SU-DHL-6 (cell line): ENCODE data around the gene ERF.

Experiments
- EZH2phosphoT487 ChIP-seq: fragments of 200-600 bp; sonication (generic), shearing (Covaris generic); conservative IDR thresholded peaks from 2 replicates; pipeline ENCODE4 v1.6.1; 2018; ENCODE audit warnings: mild to moderate bottlenecking, antibody characterized with exemption, low read length, moderate library complexity, mixed read lengths
- TF ChIP-seq, protein P1 (sequence below): fragments of 200-600 bp; sonication (generic); IDR thresholded peaks from one replicate; pipeline ENCODE4 v1.5.1; 2017; ENCODE audit warnings: antibody characterized with exemption, mild to moderate bottlenecking, low read length, moderate library complexity; ENCODE audit not compliant: insufficient read depth, poor library complexity, severe bottlenecking

DNA sequence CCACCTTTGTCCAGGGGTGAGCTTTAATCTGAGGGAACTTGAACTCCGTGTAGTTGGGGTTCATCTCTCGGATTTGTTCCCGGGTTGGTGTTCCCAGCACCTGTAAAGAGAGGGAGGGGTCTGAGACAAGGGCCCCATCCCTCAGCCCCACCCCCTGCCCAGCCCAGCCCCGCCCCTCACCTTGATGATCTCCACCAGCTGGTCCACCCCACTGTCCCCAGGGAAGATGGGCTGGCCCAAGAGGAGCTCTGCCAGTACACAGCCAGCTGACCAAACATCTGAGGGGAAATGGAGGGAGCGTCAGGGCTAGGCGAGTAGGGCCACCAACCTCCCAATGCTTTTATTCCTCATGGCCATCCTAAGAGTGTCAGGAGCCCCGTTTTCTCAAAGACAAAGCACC, 21.8 kb downstream of the ERF start:
- TF ChIP-seq, protein P1, sequence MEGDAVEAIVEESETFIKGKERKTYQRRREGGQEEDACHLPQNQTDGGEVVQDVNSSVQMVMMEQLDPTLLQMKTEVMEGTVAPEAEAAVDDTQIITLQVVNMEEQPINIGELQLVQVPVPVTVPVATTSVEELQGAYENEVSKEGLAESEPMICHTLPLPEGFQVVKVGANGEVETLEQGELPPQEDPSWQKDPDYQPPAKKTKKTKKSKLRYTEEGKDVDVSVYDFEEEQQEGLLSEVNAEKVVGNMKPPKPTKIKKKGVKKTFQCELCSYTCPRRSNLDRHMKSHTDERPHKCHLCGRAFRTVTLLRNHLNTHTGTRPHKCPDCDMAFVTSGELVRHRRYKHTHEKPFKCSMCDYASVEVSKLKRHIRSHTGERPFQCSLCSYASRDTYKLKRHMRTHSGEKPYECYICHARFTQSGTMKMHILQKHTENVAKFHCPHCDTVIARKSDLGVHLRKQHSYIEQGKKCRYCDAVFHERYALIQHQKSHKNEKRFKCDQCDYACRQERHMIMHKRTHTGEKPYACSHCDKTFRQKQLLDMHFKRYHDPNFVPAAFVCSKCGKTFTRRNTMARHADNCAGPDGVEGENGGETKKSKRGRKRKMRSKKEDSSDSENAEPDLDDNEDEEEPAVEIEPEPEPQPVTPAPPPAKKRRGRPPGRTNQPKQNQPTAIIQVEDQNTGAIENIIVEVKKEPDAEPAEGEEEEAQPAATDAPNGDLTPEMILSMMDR = no peak
- TF ChIP-seq EZH2phosphoT487 = no peak
